GM12873 (cell line): ENCODE measurements around the gene LRRC1.

Source experiments
- CTCF ChIP-seq: IDR thresholded peaks from 2 replicates; pipeline ENCODE4 v1.5.1; 2012; ENCODE audit warnings: low read depth, mild to moderate bottlenecking, moderate library complexity, low read length, control low read depth; ENCODE audit not compliant: insufficient read depth; ENCODE audit errors: missing control alignments

The LRRC1 gene

GRCh38 chr6:53794137-53794719 lies 577 bp upstream of the LRRC1 start:
- TF ChIP-seq CTCF, result no peak

GRCh38 chr6:53795340-53795701 lies 516 bp downstream of the LRRC1 start:
- TF ChIP-seq CTCF, result no peak

DNA sequence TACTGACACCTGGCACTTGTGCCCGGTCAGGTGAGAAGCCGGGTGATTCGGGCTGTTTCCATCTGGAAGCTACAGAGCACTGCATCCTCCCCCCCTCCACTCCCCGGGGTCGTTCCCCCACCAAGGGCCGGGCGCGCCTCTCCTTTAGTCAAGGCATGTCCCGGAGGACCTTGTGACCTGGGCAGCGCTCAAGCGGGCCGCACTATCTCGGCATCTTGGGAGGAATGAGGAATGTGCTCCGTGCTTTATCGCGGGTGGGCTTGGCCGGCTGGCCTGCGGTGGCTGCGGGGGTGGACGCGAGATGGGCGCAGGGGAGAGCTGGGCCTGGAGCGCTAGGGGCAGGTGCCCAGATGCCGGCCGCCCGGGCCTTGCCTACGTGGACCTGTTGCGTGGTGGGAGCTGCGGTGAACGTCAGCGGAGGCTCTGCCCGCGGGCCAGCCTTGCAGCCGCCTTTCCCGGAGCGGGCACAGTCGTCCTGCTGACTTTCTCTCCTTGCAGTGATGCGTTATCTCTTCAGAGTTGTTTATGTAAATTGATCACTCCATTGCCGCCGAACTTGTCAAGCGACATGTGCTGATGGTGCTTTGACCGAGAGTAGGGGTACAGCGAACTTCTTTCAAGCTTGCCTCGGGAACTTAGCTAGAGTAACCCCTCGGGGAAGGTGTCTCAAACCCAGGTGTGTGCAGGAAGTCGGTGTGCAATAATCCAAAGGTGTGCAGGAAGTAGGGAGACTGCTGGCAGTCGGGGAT lies 1.1 kb downstream of the LRRC1 start:
- no peak for TF ChIP-seq CTCF

DNA sequence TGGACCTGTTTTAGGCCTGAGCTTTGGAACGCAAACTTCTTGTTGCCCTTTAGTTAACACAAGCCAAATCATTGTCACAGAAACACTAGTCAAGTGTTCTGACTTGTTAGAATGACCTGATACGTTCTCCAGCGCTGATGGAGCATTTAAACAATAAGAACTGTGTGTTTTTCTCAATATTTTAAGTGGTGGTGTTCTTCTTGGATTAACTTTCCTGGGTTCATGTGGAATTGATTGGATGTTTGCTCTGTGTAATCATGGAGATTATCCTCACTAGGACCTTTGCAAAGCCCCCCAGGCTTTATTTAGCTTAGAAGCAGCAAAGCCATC lies 1.6 kb downstream of the LRRC1 start:
- TF ChIP-seq CTCF, result no peak

GRCh38 chr6:53796791-53797190 lies 2.0 kb downstream of the LRRC1 start:
- no peak for TF ChIP-seq CTCF

GRCh38 chr6:53797304-53797703 lies 2.5 kb downstream of the LRRC1 start:
- TF ChIP-seq CTCF, result no peak

DNA sequence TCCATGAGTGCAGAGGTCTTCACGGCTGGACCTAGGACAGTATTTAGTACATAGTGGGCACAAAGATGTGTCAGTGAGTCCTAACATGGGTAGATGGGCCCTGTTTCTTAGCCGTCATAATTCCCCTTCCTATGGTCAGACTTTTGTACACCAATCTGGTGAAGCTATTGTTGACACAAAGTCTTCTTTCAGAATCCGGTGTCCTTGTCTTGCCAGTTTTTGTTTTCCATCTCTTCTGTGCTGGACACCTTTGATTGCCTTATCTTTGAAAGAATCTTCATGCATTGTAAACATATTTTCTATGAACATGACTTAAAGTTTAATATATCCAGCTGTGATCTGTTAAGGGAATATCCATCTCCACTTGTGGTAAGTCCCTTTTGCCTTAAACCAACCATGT lies 4.5 kb downstream of the LRRC1 start:
- no peak for TF ChIP-seq CTCF
